ENCODE data around the gene DKK3.

- TF ChIP-seq, protein P1, sequence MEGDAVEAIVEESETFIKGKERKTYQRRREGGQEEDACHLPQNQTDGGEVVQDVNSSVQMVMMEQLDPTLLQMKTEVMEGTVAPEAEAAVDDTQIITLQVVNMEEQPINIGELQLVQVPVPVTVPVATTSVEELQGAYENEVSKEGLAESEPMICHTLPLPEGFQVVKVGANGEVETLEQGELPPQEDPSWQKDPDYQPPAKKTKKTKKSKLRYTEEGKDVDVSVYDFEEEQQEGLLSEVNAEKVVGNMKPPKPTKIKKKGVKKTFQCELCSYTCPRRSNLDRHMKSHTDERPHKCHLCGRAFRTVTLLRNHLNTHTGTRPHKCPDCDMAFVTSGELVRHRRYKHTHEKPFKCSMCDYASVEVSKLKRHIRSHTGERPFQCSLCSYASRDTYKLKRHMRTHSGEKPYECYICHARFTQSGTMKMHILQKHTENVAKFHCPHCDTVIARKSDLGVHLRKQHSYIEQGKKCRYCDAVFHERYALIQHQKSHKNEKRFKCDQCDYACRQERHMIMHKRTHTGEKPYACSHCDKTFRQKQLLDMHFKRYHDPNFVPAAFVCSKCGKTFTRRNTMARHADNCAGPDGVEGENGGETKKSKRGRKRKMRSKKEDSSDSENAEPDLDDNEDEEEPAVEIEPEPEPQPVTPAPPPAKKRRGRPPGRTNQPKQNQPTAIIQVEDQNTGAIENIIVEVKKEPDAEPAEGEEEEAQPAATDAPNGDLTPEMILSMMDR (IDR thresholded peaks at IDR 0.05): no peak
- no peak for TF ChIP-seq EZH2 (IDR thresholded peaks at IDR 0.05)
Measured at GRCh38 chr11:11976481-11977127, 31.8 kb downstream of the DKK3 start.

Data from neural progenitor cell (in vitro differentiated cells).